AG09309 (cell line): Measurements from ENCODE around the gene HCN3.

Experiments
- DNase-seq: peaks from one replicate; pipeline ENCODE4 v3.0.0-alpha.2; 2010; ENCODE audit warnings: low read depth
- H3K4me3 ChIP-seq: 2 replicates; pipeline ENCODE4 v1.5.1; 2011; ENCODE audit warnings: mild to moderate bottlenecking, low read depth, low read length, moderate library complexity; ENCODE audit not compliant: control insufficient read depth
- CTCF ChIP-seq: IDR thresholded peaks from 2 replicates; pipeline ENCODE4 v1.5.1; 2011; ENCODE audit warnings: mild to moderate bottlenecking, low read depth, low read length, inconsistent platforms; ENCODE audit not compliant: insufficient read depth, control insufficient read depth; ENCODE audit errors: missing control alignments

The HCN3 gene

GRCh38 chr1:155313261-155313660 lies 36.0 kb downstream of the HCN3 start:
- DNase-seq, result no peak
- H3K4me3 ChIP-seq, result no peak overlapping the region
- no peak for TF ChIP-seq CTCF

- DNase-seq, result no peak
- TF ChIP-seq CTCF, result no peak
- no peak overlapping the region for H3K4me3 ChIP-seq
These were observed 39.7 kb downstream of the HCN3 start for GRCh38 chr1:155316922-155317321.

GRCh38 chr1:155318082-155318481 lies 40.8 kb downstream of the HCN3 start:
- no peak overlapping the region for H3K4me3 ChIP-seq
- no peak for DNase-seq
- TF ChIP-seq CTCF, result no peak

- DNase-seq, result no peak
- no peak overlapping the region for H3K4me3 ChIP-seq
- TF ChIP-seq CTCF, result no peak
These were observed 42.3 kb downstream of the HCN3 start for GRCh38 chr1:155319536-155319935.

- DNase-seq, result no peak
- no peak for TF ChIP-seq CTCF
- H3K4me3 ChIP-seq, result peak overlapping the region; percentile 98
These were observed 43.0 kb downstream of the HCN3 start for GRCh38 chr1:155320252-155320651.

- H3K4me3 ChIP-seq, result peak within 1 kb of the TSS; percentile 98
- no peak for TF ChIP-seq CTCF
- DNase-seq, result no peak
These were observed 43.7 kb downstream of the HCN3 start, which contains the start of gene RUSC1 for GRCh38 chr1:155320661-155321617. Gene RUSC1, plus strand, starts transcription at chr1:155320894. Its CDS starts 880 bp downstream, at chr1:155321774.
